ENCODE results near the gene IFT57.

GRCh38 chr3:108222853-108223565 lies 785 bp upstream of the IFT57 start:
- TF ChIP-seq, protein P1, sequence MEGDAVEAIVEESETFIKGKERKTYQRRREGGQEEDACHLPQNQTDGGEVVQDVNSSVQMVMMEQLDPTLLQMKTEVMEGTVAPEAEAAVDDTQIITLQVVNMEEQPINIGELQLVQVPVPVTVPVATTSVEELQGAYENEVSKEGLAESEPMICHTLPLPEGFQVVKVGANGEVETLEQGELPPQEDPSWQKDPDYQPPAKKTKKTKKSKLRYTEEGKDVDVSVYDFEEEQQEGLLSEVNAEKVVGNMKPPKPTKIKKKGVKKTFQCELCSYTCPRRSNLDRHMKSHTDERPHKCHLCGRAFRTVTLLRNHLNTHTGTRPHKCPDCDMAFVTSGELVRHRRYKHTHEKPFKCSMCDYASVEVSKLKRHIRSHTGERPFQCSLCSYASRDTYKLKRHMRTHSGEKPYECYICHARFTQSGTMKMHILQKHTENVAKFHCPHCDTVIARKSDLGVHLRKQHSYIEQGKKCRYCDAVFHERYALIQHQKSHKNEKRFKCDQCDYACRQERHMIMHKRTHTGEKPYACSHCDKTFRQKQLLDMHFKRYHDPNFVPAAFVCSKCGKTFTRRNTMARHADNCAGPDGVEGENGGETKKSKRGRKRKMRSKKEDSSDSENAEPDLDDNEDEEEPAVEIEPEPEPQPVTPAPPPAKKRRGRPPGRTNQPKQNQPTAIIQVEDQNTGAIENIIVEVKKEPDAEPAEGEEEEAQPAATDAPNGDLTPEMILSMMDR (conservative IDR thresholded peaks at IDR 0.05; ENCODE audit: low read length): no peak
- no peak for TF ChIP-seq EZH2phosphoT487 (IDR thresholded peaks at IDR 0.05; ENCODE audit: borderline replicate concordance)
